NCI-H1436 treated with DMSO at 0.1 percent for 48 hours (cell line): ENCODE measurements around the gene CENPB.
A peak's percentile ranks its signal among the peaks of the same experiment; 100 is the strongest.

Source experiments
- DNase-seq: peaks from one replicate; lab custom pipeline; 2025; lab: John Stamatoyannopoulos, UW

Gene CENPB

GRCh38 chr20:3766422-3767109 lies 20.0 kb downstream of the CENPB start:
- no peak for DNase-seq

- DNase-seq: no peak
Measured at GRCh38 chr20:3765171-3765882, 21.2 kb downstream of the CENPB start.

- DNase-seq: no peak
Measured at GRCh38 chr20:3764659-3765058, 21.9 kb downstream of the CENPB start.

- DNase-seq: no peak
Measured at GRCh38 chr20:3763671-3764601, 22.6 kb downstream of the CENPB start.

GRCh38 chr20:3760655-3761348 lies 25.7 kb downstream of the CENPB start:
- DNase-seq: no peak

- no peak for DNase-seq
Measured at GRCh38 chr20:3759884-3760283, 26.7 kb downstream of the CENPB start.

GRCh38 chr20:3759316-3759823 lies 27.2 kb downstream of the CENPB start:
- no peak for DNase-seq

GRCh38 chr20:3758566-3758965 lies 28.0 kb downstream of the CENPB start:
- no peak for DNase-seq

- no peak for DNase-seq
Measured at GRCh38 chr20:3757268-3757667, 29.3 kb downstream of the CENPB start.

- no peak for DNase-seq
Measured at GRCh38 chr20:3755814-3756480, 30.6 kb downstream of the CENPB start.

- no peak for DNase-seq
Measured at GRCh38 chr20:3755269-3755668, 31.3 kb downstream of the CENPB start.

GRCh38 chr20:3754276-3754630 lies 32.3 kb downstream of the CENPB start:
- no peak for DNase-seq

GRCh38 chr20:3753501-3754275 lies 32.9 kb downstream of the CENPB start:
- no peak for DNase-seq

- peak; percentile 24 for DNase-seq
Measured at GRCh38 chr20:3753098-3753497, 33.4 kb downstream of the CENPB start.

GRCh38 chr20:3752386-3752759 lies 34.2 kb downstream of the CENPB start:
- DNase-seq: no peak

- DNase-seq: peak; percentile 27
Measured at GRCh38 chr20:3751675-3752385, 34.7 kb downstream of the CENPB start.

- no peak for DNase-seq
Measured at GRCh38 chr20:3751305-3751674, 35.2 kb downstream of the CENPB start.

- no peak for DNase-seq
Measured at GRCh38 chr20:3749689-3750531, 36.6 kb downstream of the CENPB start.

- DNase-seq: no peak
Measured at GRCh38 chr20:3749087-3749688, 37.4 kb downstream of the CENPB start.
